Left forelimb (tissue), 1 donor: ENCODE measurements around the gene CERS1.
"Not testable (repeated sequence)": the region's sequence is repeated elsewhere in the genome, so short reads cannot be mapped to it uniquely, and the experiment has no call there.

Experiments
- DNase-seq: peaks from one replicate; pipeline ENCODE4 v3.0.0-alpha.2; 2018; ENCODE audit warnings: low spot score

Gene CERS1

GRCh38 chr19:18919086-18919899 lies 23.3 kb upstream of the CERS1 start, which contains the start of the genes COPE and DDX49:
Gene COPE, minus strand, starts transcription at chr19:18919387. Its CDS starts 39 bp downstream, at chr19:18919348.
Gene DDX49, plus strand, starts transcription at chr19:18919715. Its CDS starts 27 bp downstream, at chr19:18919742.
- peak; percentile 97 for DNase-seq

GRCh38 chr19:18917593-18917992 lies 21.6 kb upstream of the CERS1 start:
- not testable (repeated sequence) for DNase-seq

GRCh38 chr19:18915639-18916038 lies 19.7 kb upstream of the CERS1 start:
- no peak for DNase-seq

GRCh38 chr19:18913466-18913865 lies 17.5 kb upstream of the CERS1 start:
- DNase-seq: no peak

GRCh38 chr19:18912933-18913332 lies 17.0 kb upstream of the CERS1 start:
- DNase-seq: no peak

GRCh38 chr19:18910801-18911436 lies 15.0 kb upstream of the CERS1 start:
- DNase-seq: no peak

GRCh38 chr19:18910010-18910409 lies 14.1 kb upstream of the CERS1 start:
- DNase-seq: no peak

- DNase-seq: no peak
These were observed 13.1 kb upstream of the CERS1 start for GRCh38 chr19:18908917-18909619.

- DNase-seq: no peak
These were observed 10.9 kb upstream of the CERS1 start for GRCh38 chr19:18906605-18907519.

- DNase-seq: no peak
These were observed 9.7 kb upstream of the CERS1 start for GRCh38 chr19:18905513-18906236.

- DNase-seq: no peak
These were observed 9.1 kb upstream of the CERS1 start for GRCh38 chr19:18905058-18905456.

GRCh38 chr19:18904334-18905057 lies 8.5 kb upstream of the CERS1 start:
- no peak for DNase-seq

- peak; percentile 66 for DNase-seq
These were observed 7.4 kb upstream of the CERS1 start for GRCh38 chr19:18903156-18904037.

GRCh38 chr19:18902519-18902918 lies 6.6 kb upstream of the CERS1 start:
- DNase-seq: not testable (repeated sequence)

- no peak for DNase-seq
These were observed 5.5 kb upstream of the CERS1 start for GRCh38 chr19:18901491-18901890.

- peak; percentile 63 for DNase-seq
These were observed 4.9 kb upstream of the CERS1 start for GRCh38 chr19:18900700-18901481.

- peak; percentile 56 for DNase-seq
These were observed 3.9 kb upstream of the CERS1 start for GRCh38 chr19:18899624-18900560.
